GM23338 (cell line): ENCODE data around the gene GLA. TPM values are rescaled to one million over a fixed set of nuclear protein-coding genes. Genes with fewer than 3 reads are reported as not detected.
A peak's percentile ranks its signal among the peaks of the same experiment; 100 is the strongest.

Experiments used
- ATAC-seq: fragments of 200-7000 bp; cut with Tn5 transposase; 3 replicates; pipeline ENCODE4 v1.9.1; 2020
- DNase-seq: peaks from one replicate; pipeline ENCODE4 v3.0.0-alpha.2; 2015; ENCODE audit warnings: low spot score
- H2AFZ ChIP-seq: fragments of 200-600 bp; sonication (generic); 2 replicates; pipeline ENCODE4 v1.8.0; 2016; ENCODE audit warnings: antibody characterized with exemption, mild to moderate bottlenecking, moderate library complexity
- H3F3A ChIP-seq: fragments of 200-600 bp; sonication (generic); replicated peaks from 2 replicates; pipeline ENCODE4 v1.8.0; 2017; ENCODE audit warnings: antibody characterized with exemption, mixed run types, low read depth
- H3K27ac ChIP-seq: fragments of 200-600 bp; sonication (generic); 2 replicates; pipeline ENCODE4 v1.6.1; 2016; ENCODE audit warnings: low read depth
- H3K27me3 ChIP-seq: fragments of 200-600 bp; sonication (generic); 2 replicates; pipeline ENCODE4 v1.8.0; 2016; ENCODE audit warnings: mild to moderate bottlenecking, mixed run types, moderate library complexity; ENCODE audit not compliant: insufficient read depth
- H3K36me3 ChIP-seq: fragments of 200-600 bp; sonication (generic); 2 replicates; pipeline ENCODE4 v1.8.0; 2016; ENCODE audit warnings: mild to moderate bottlenecking; ENCODE audit not compliant: insufficient read depth
- H3K4me1 ChIP-seq: fragments of 200-600 bp; sonication (generic); 2 replicates; pipeline ENCODE4 v1.8.0; 2016; ENCODE audit warnings: mild to moderate bottlenecking, moderate library complexity; ENCODE audit not compliant: insufficient read depth
- H3K4me2 ChIP-seq: fragments of 200-600 bp; sonication (generic); 2 replicates; pipeline ENCODE4 v1.7.1; 2017; ENCODE audit warnings: mixed run types
- H3K4me3 ChIP-seq: fragments of 200-600 bp; sonication (generic); 2 replicates; pipeline ENCODE4 v1.6.1; 2016; ENCODE audit warnings: mixed run types
- H3K79me2 ChIP-seq: fragments of 200-600 bp; sonication (generic); replicated peaks from 2 replicates; pipeline ENCODE4 v1.8.0; 2017; ENCODE audit warnings: mild to moderate bottlenecking; ENCODE audit not compliant: insufficient read depth
- H3K9me2 ChIP-seq: fragments of 200-600 bp; sonication (generic); 2 replicates; pipeline ENCODE4 v1.8.0; 2017; ENCODE audit not compliant: insufficient read depth
- H4K20me1 ChIP-seq: fragments of 200-600 bp; sonication (generic); replicated peaks from 2 replicates; pipeline ENCODE4 v1.8.0; 2017; ENCODE audit warnings: mild to moderate bottlenecking; ENCODE audit not compliant: insufficient read depth
- H3K27ac Mint-ChIP-seq: 2 replicates; pipeline ENCODE4 v1.8.0; 2020; ENCODE audit warnings: inconsistent platforms, mild to moderate bottlenecking, moderate library complexity, mixed read lengths
- H3K27me3 Mint-ChIP-seq: 3 replicates; pipeline ENCODE4 v1.8.0; 2022; ENCODE audit warnings: low read depth, mild to moderate bottlenecking, moderate library complexity, mixed read lengths, inconsistent platforms; ENCODE audit not compliant: insufficient read depth, poor library complexity
- H3K36me3 Mint-ChIP-seq: 3 replicates; pipeline ENCODE4 v1.8.0; 2021; ENCODE audit warnings: low read depth, mild to moderate bottlenecking, inconsistent platforms, moderate library complexity, mixed read lengths
- H3K4me1 Mint-ChIP-seq: 3 replicates; pipeline ENCODE4 v1.8.0; 2020; ENCODE audit warnings: mild to moderate bottlenecking, inconsistent platforms, mixed read lengths
- H3K4me3 Mint-ChIP-seq: 3 replicates; pipeline ENCODE4 v1.8.0; 2021; ENCODE audit warnings: moderate library complexity, mild to moderate bottlenecking, inconsistent platforms, mixed read lengths
- H3K9me3 Mint-ChIP-seq: 3 replicates; pipeline ENCODE4 v1.8.0; 2020; ENCODE audit warnings: moderate library complexity, mild to moderate bottlenecking, inconsistent platforms, mixed read lengths
- CREB1 ChIP-seq: fragments of 250-450 bp; sonication (Bioruptor Pico); IDR thresholded peaks from 2 replicates; pipeline ENCODE4 v1.5.0; 2020; ENCODE audit warnings: low read depth, mild to moderate bottlenecking, moderate library complexity
- CTCF ChIP-seq, 2 experiments: fragments of 200-600 bp in 1 of 2; sonication (generic) in 1 of 2; conservative IDR thresholded peaks; 2 replicates each; pipeline versions ENCODE4 v1.5.1 to v1.6.1; 2016 to 2017; ENCODE audit warnings: antibody characterized with exemption in 2 of 2, low read depth in 2 of 2, mild to moderate bottlenecking in 2 of 2, moderate library complexity in 1 of 2
- EZH2 ChIP-seq: fragments of 200-600 bp; sonication (generic); IDR thresholded peaks from one replicate; pipeline ENCODE4 v1.8.0; 2017; ENCODE audit warnings: antibody characterized with exemption, mild to moderate bottlenecking, low read depth; ENCODE audit not compliant: unreplicated experiment
- EZH2phosphoT487 ChIP-seq: fragments of 200-600 bp; sonication (generic); IDR thresholded peaks from one replicate; pipeline ENCODE4 v1.8.1; 2018; ENCODE audit warnings: antibody characterized with exemption; ENCODE audit not compliant: unreplicated experiment
- JUNB ChIP-seq: IDR thresholded peaks from one replicate; pipeline ENCODE4 v1.6.1; 2016; ENCODE audit warnings: antibody characterized with exemption; ENCODE audit not compliant: unreplicated experiment
- NANOG ChIP-seq: IDR thresholded peaks from 2 replicates; pipeline ENCODE4 v1.6.1; 2016; ENCODE audit warnings: antibody characterized with exemption, borderline replicate concordance
- REST ChIP-seq: IDR thresholded peaks from one replicate; pipeline ENCODE4 v1.6.1; 2018; ENCODE audit warnings: antibody characterized with exemption; ENCODE audit not compliant: unreplicated experiment
- ZNF331 ChIP-seq: fragments of 250-450 bp; sonication (Bioruptor Pico); IDR thresholded peaks from 2 replicates; pipeline ENCODE4 v1.5.0; 2020; ENCODE audit warnings: low read depth, mild to moderate bottlenecking, moderate library complexity
- ZNF462 ChIP-seq: fragments of 250-450 bp; sonication (Bioruptor Pico); IDR thresholded peaks from 2 replicates; pipeline ENCODE4 v1.5.0; 2020; ENCODE audit warnings: mild to moderate bottlenecking, moderate library complexity
- polyA plus RNA-seq: library from polyadenylated mRNA; unstranded; fragments of >200 nt; fragmentation: Nextera tagmentation; extraction: Ambion mirVana; gene quantifications from 2 replicates; pipeline ENCODE4 v1.2.1, GENCODE V29; 2016
- total RNA-seq: library from RNA; depleted of rRNA; stranded (reverse); fragments of >200 nt; shearing (Covaris generic); gene quantifications from 2 replicates; pipeline ENCODE4 v1.2.3, GENCODE V29; 2014

The GLA gene
- total and polyA plus RNA-seq, 2 experiments from 2014 or later = 34.7 to 44.4 TPM

GRCh38 chrX:101408532-101408841 is 762 bp upstream of the GLA start (continued):
- TF ChIP-seq ZNF462 (CRISPR knock-in tag) (no peak), EZH2 (no peak), NANOG (no peak), CREB1 (CRISPR knock-in tag) (no peak)

GRCh38 chrX:101407167-101407747 is 468 bp downstream of the GLA start:
- H3K4me3 ChIP-seq = peak overlapping the region; percentile 85
- H3K27me3 Mint-ChIP-seq = peaks cover 6% of the 10 kb centered on the region
- H3K36me3 Mint-ChIP-seq = peaks cover 22% of the 10 kb centered on the region
- peaks cover 71% of the 10 kb centered on the region for H3K79me2 ChIP-seq
- no peaks in the 10 kb centered on the region for H3K9me3 Mint-ChIP-seq
- H3K9me2 ChIP-seq = no peaks in the 10 kb centered on the region
- ATAC-seq = peak; percentile 17
- no peaks in the 10 kb centered on the region for H3K36me3 ChIP-seq
- H3K27ac Mint-ChIP-seq = peak overlapping the region; percentile 98
- no peaks in the 10 kb centered on the region for H4K20me1 ChIP-seq
- no peaks in the 10 kb centered on the region for H3K27me3 ChIP-seq
- H3F3A ChIP-seq = no peaks in the 10 kb centered on the region
- peaks cover 13% of the 10 kb centered on the region; the same call in 2 of the 3 replicates for H3K4me1 Mint-ChIP-seq
- no peak overlapping the region for H2AFZ ChIP-seq
- H3K4me1 ChIP-seq = 0 out of 2 replicates have a peak, but pooled peaks cover 2% of the 10 kb centered on the region
- DNase-seq = no peak
- peak overlapping the region; percentile 75 for H3K27ac ChIP-seq
- H3K4me2 ChIP-seq = peak overlapping the region; percentile 90
- H3K4me3 Mint-ChIP-seq = peak overlapping the region; percentile 93
- TF ChIP-seq CREB1 (CRISPR knock-in tag) (no peak), CTCF (conservative IDR thresholded peaks at IDR 0.05; ENCODE audit: low read depth in 2 of 2) (no peak), ZNF331 (CRISPR knock-in tag) (no peak), REST (no peak), EZH2phosphoT487 (no peak), EZH2 (no peak), JUNB (no peak)
